NCI-H510A treated with DMSO at 0.1 percent for 48 hours (cell line): ENCODE measurements around the gene MRPS23.

Source experiments
- DNase-seq: peaks from one replicate; lab custom pipeline; 2025; lab: John Stamatoyannopoulos, UW

MRPS23 gene

DNA sequence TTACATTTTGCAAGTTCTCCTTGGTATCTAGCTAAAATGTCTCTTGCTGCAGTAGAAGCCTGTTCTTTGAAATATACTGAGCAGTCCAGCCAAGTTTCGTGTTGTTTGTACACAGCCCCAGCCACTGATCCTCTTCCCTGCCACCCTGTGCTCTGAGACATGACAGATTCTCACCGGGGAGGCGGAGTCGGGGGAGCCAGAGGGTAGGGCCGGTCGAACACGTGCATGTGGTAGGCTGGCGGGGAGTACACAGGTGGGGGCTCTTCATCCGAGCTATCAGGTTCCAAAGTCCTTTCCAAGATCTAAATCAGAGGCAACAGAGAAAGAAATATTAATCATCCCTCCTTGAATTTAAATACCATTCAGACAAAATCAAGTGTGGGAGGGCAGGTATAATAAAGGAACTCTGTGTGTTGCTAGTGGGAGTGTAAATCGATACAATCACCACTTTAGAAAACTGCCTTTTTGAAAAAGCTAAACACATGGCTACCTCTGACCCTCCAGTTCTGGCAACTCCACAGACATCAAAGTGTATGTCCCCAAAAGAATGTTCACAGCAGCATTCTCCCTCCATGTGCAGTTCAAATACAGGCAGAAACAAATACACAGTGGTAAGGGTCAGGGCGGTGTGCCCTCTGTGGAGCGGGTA is 29.7 kb upstream of the MRPS23 start:
- peak; percentile 18 for DNase-seq

DNA sequence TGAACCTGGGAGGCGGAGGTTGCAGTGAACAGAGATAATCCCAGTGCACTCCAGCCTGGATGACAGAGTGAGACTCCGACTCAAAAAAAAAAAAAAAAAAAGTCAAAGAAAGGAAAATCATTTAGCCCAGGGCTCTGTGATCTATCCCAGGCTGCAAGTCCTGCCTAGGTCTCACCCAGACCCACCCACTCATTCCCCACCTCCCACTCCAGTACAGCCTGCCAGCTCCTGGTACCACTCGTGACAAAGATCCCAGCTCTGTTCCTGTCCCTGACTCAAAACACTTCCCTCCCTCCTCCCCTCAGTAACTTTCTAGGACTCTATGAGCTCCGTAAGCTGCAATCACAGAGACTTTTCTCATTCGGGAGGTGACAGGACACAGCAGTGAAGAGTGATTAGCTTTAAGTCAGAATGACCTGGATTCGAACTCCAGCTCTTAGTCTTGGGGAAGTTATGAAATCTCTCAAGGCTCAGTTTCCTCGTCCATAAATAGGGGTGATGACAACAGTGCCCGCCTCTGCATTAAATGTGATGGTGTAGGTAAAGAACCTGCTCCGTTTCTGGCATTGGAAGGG is 28.0 kb upstream of the MRPS23 start:
- DNase-seq, result no peak

DNA sequence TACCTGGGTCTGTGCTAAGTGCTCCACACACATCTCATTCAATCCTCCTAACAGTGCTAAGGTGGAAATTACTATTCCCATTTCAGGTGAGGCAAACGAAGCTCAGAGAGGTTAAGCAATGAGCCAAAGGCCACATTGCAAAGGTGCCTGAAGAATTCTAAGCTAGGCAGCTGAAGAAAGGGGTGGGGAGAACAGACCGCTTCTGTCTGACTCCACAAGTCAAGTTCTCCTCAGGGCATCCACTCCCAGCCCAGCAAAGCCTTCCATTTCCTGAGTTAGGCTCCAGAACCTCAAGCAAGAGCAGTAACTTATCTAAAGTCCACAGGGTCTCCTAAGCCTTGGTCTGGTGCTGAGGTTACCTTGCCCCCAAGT is 27.0 kb upstream of the MRPS23 start:
- no peak for DNase-seq

GRCh38 chr17:57876023-57876865 is 26.4 kb upstream of the MRPS23 start:
- no peak for DNase-seq

DNA sequence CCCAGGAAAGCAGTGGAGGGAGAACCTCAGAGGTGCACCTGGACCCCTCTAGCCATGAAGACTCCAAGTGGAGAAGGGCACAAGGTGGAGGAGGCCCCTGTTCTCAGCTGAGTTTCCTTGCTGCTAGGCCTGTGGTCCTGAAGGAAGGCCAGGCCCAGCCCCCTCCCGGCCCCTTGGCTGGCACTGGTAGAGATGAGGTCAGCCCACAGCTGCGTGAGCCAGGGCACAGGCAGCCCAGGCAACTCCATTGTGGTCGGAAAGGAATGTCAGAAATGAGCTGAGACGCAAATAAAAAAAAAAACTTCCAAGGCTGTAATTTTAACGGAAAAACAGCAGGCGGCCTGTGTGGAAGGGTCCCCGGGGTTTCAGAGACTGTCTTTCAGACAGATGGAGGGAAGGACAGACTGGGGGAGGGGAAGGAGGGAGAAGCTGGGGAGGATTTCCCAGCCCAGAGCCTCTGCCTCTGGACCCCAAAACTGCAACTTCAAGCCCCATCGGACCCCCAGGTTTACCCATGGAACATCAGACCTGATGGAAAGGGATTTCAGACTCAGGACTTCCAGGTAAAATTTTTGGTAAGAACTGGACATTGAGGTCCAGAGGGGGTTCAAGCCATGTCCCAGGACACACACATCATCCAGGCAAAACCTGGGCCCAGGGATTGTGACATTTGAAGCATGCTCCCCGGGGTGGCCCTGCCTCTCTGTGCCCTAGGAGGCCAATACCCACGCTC is 25.6 kb upstream of the MRPS23 start:
- no peak for DNase-seq

- DNase-seq, result no peak
These were observed 24.8 kb upstream of the MRPS23 start for GRCh38 chr17:57874434-57875289.

- no peak for DNase-seq
These were observed 24.2 kb upstream of the MRPS23 start for GRCh38 chr17:57874058-57874419.

DNA sequence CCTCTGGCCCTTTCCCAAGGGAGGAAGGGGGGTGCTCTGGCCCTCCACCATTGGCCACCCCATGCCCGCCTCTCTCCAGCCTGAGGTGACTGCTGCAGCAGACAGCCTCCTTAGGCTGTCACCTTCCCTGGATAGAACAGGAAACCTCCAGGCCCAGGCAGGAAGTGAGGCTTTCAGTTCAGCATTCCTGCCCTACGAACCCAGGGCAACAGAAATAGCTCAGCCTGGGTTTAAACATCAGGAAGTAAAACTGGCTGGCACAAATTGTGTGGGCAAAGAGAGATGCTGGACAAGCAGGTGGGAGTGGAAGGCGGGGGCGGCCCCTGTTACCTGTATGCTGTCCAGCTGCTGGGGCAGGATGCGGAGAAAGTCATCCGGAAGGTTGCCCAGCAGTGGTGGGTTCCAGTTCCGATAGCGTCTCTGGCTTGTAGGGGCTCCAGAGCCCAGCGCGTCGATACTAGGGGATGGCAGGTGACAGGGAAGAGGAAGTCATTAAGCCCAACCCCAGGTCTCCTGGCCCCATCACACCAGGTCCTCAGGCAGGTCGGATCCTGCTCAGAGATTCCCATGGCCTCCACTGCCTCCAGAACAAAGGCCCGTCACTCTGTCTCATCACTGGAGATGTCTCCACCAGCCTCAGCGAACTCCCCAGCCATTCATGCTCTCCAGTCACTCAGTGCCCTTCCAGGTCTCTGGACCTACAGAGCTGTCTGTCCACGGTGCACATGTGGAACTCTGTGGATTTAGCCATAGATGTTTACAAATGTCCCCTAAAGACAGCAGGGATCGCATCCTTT is 23.6 kb upstream of the MRPS23 start:
- DNase-seq, result no peak

DNA sequence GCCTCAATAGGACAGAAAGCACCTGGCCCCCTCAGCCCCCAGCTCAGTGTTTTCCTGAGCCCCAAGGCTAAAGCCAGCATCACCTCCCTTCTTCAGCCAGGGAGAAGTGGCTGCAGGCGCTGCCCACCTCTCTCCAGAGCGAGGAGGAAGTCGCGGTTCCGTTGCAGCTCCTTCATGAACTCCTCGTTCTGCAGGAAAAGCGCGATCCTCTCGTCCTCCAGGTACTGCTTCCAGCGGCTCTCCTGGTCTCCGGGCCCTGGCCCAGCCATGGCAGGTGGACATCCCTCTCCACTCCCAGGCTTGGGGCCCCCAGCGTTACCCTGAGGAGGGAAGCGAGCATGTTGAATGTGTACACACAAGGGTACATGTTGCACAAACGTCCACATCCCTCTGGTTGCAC is 22.7 kb upstream of the MRPS23 start:
- no peak for DNase-seq

GRCh38 chr17:57871863-57872262 is 22.0 kb upstream of the MRPS23 start:
- DNase-seq, result no peak

- no peak for DNase-seq
These were observed 21.3 kb upstream of the MRPS23 start for GRCh38 chr17:57871155-57871554.

- DNase-seq, result no peak
These were observed 20.4 kb upstream of the MRPS23 start for GRCh38 chr17:57870283-57870635.

DNA sequence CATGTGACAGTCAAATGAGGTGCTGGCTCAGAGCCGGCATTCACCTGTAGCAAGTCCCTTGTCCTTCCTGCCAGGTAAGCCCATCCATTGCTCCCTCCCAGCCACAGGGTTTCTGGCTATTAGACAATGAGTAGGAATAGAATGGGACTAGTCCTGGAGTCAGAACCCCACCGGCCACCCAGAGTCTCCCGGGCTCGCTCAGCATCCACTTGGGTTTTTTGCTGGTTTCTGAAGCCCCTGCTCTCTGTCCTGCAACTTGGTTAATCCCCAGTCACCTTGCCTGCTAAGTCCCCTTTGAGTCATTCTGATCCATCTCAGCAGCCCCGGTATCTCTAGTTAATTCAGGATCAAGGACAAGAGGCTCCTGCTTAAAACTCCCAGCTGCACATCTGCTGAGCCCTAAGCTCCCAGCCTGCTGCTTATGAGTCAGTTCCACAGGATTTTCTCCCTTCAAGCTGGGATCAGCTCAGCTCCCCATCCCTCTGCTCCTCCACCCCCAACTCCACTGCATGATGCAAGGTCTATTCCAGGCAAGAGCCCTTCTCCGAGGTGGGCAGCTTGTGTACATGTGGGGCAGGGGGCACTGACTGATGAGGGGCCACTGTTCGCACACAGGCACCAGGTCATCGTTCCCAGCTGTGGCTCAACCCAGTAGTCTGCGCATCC is 19.9 kb upstream of the MRPS23 start:
- DNase-seq, result no peak

DNA sequence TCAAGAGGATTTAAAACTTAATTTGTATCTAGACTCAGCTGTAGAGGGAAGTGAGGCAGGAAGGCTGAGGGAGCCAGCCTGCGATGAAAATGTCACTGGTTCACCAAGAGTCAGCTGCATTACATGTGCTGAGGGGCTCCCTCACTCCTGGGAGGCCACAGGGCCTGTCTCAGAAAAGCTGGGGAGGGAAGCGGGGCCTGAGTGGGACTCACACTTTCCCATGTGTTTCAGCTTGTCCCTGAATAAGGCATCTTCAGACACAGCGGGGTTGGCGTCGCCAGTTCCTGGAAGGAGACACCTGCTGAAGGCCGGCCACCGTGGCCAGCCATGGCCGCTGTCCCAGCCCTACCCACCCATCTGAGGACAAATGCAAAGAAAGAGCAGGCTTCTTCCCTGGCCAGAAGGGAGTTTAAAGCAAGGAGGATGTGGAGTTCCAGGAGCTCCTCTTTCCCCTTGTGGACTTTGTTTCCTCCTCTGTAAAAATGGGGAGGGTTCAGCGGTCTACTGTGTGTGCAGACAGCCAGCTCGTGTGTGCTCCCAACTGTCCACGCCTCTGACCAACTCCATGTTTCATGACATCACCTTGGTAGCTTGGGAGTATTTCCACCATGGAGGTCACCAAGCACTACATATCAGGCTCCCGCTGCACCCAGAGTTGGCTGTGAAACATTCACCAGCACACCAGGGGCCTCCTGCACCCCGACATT is 19.2 kb upstream of the MRPS23 start:
- no peak for DNase-seq

DNA sequence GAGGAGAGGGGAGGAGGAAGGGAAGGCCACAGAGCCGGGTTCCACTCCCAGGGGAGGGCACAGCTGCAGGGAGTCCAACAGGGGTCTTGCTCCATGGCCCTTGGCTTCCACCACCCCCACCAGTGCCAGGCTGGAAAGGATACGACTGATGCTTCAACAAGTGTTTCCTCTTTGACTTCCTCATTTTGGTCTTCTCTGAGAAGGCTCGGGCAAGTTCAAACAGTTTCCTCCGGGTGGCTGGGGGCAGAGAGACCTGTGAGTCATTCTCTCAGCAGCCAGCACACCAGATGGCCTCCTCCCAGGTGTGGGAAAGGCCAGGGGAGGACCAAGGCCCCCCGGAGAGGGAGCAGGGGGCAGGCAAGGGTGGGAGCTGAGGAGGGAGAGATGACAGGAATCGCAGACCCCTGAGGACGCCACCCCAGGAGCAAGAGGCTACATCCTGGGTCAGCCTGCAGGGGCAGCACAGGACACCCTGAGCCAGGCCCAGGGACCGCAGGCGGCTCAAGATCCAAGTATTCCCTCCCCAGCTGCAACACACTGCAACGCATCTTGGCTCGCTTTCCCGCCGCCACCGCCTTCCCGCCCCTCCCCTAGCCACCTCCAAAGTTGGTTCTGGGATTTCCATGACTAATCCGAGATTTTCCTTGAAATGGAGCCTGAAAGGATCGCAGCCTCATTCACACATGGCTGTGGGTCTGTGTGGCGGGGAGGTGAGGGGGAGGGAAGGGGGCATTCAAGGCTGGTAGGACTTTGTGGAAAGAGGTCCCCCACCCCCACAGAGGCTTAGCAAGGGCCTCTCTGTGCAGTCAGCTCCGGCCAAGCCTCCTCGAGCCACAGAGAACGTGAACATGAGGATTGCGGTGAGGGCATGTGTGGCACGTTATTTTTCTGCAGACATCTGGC is 18.4 kb upstream of the MRPS23 start:
- DNase-seq, result no peak

- no peak for DNase-seq
These were observed 17.3 kb upstream of the MRPS23 start for GRCh38 chr17:57867126-57867525.

GRCh38 chr17:57866723-57867122 is 16.9 kb upstream of the MRPS23 start:
- no peak for DNase-seq

GRCh38 chr17:57866319-57866718 is 16.5 kb upstream of the MRPS23 start:
- DNase-seq, result no peak

DNA sequence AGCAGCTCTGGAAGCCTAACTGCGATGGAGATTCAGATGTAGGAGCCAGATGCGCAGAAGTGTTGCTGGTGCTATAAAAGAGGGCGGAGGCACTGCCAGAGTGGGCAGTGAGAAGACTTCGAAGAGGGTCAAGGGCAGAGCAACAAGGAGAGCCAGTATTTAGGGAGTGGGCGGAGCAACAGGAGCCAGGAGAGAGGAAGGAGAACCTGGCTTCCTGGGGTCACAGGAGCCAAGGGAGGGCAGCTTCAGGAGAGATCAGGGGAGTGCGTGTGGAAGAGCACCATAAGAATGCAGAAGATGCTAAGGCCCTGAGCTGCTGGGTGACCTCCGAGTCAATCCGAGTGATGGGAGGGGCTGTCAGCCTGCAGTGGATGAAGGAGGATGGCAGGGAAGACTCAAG is 14.4 kb upstream of the MRPS23 start:
- DNase-seq, result no peak
